Uterus (tissue), 2 donors: ENCODE data around the gene ALOX15.

Experiments
- POLR2A ChIP-seq, 2 donors: fragments of 450-650 bp; IDR thresholded peaks; one replicate each; pipeline ENCODE4 v1.6.1; 2016; ENCODE audit warnings: antibody characterized with exemption in 2 of 2, mild to moderate bottlenecking in 1 of 2, moderate library complexity in 1 of 2
- TF ChIP-seq, protein P1 (sequence below), 4 experiments: fragments of 200-600 bp in 2 of 4; fragments of 450-650 bp in 2 of 4; sonication (generic) in 2 of 4; IDR thresholded peaks; one replicate each; pipeline ENCODE4 v1.5.1; 2016 to 2019; ENCODE audit warnings: antibody characterized with exemption in 4 of 4, mild to moderate bottlenecking in 2 of 4, moderate library complexity in 1 of 4

GRCh38 chr17:4674685-4674998, 33.2 kb upstream of the ALOX15 start:
- TF ChIP-seq, protein P1, sequence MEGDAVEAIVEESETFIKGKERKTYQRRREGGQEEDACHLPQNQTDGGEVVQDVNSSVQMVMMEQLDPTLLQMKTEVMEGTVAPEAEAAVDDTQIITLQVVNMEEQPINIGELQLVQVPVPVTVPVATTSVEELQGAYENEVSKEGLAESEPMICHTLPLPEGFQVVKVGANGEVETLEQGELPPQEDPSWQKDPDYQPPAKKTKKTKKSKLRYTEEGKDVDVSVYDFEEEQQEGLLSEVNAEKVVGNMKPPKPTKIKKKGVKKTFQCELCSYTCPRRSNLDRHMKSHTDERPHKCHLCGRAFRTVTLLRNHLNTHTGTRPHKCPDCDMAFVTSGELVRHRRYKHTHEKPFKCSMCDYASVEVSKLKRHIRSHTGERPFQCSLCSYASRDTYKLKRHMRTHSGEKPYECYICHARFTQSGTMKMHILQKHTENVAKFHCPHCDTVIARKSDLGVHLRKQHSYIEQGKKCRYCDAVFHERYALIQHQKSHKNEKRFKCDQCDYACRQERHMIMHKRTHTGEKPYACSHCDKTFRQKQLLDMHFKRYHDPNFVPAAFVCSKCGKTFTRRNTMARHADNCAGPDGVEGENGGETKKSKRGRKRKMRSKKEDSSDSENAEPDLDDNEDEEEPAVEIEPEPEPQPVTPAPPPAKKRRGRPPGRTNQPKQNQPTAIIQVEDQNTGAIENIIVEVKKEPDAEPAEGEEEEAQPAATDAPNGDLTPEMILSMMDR (IDR thresholded peaks at IDR 0.05): no peak
- no peak for TF ChIP-seq POLR2A (IDR thresholded peaks at IDR 0.05)
